COLO668 (cell line): Measurements from ENCODE around the gene SYNGAP1.
A peak's percentile ranks its signal among the peaks of the same experiment; 100 is the strongest.
"Not testable (repeated sequence)": the region's sequence is repeated elsewhere in the genome, so short reads cannot be mapped to it uniquely, and the experiment has no call there.

Experiments
- DNase-seq: peaks from one replicate; lab custom pipeline; 2025; ENCODE audit not compliant: unreplicated experiment; lab: John Stamatoyannopoulos, UW

SYNGAP1 gene

GRCh38 chr6:33419580-33420490 lies at the start of gene SYNGAP1:
Gene SYNGAP1, plus strand, starts transcription at chr6:33420065. Its CDS starts 200 bp downstream, at chr6:33420265.
- DNase-seq = no peak

- not testable (repeated sequence) for DNase-seq
These were observed 48.0 kb upstream of the SYNGAP1 start for GRCh38 chr6:33371901-33372300.

DNA sequence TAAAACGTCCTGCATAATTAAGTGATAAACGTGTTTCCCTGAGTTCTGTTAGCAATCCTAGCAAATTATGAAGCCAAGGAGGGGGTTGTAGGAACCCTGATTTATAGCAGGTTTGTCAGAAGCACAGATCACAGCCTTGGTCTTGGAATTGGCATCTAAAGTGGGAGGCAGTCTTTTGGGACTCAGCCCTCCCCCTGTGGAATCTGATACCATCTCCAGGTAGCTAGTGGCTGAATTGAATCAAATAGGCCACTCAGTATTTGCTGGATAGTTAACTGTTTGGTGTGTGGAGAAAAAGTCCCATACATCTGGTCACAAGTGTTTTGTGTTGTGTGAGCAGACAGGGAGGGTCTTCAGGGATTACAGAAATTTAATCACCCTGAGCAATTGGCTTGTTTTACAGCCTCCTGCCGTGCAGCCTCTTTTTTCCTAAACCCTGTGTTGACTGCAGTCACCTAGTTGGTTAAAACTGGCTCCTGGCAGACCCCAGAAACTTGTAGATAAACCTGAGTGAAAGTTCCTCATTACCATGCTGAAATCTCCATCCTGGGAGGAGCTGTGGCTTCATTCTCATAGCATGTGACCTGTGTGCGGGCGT lies 47.2 kb upstream of the SYNGAP1 start:
- no peak for DNase-seq

DNA sequence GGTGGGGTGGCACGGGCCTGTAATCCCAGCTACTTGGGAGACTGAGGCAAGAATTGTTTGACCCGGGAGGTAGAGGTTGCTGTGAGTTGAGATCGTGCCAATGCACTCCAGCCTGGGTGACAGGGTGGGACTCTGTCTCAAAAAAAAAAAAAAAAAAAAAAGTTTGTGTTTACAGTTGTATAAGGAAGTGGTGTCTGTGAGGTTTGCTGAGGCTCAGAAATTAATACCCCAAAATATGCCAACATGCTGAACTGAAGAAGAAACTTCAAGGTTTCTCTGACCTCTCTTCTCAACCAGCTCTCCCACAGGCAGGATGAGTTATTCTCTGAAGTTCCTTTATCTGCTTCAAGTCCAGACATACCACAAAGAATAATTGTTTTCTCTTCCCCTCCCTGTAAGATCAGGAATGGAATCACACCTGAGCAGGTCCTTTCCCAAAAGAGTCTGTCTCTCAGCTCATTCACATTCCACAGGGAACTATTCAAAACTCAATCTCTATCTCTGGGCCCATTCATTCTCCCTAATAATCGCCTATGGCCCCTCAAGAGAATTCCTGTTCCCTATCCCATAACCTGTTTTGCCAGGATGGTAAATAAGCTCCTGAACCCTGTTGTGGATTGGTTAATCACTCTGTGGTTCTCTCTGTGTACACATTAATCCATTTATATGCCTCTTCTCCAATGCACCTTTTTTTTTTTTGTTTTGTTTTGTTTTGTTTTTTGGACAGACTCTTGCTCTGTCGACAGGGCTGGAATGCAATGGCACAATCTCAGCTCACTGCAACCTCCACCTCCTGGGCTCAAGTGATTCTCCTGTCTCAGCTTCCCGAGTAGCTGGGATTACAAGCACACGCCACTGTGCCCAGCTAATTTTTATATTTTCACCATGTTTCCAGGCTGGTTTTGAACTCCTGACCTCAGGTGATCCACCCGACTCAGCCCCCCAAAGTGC lies 45.6 kb upstream of the SYNGAP1 start:
- DNase-seq = no peak

DNA sequence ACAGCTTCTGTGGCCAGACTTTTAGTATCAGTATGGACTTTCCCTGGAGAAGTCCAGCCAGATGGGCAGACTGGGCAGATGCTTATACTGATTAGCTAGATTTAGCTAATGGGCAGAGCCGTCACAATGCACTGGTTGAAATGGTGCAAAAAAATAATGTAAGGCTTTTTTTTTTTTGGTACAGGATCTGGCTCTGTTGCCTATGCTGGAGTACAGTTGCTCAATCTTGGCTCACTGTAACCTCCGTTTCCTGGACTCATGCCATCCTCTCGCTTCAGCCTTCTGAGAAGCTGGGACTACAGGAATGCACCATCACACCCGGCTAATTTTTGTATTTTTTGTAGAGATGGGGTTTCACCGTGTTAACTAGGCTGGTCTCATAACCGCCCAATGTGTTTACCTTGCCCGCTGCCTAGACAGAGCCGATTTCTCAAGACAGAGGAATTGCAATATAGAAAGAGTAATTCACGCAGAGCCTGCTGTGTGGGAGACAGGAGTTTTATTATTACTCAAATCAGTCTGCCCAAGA lies 44.7 kb upstream of the SYNGAP1 start:
- no peak for DNase-seq

DNA sequence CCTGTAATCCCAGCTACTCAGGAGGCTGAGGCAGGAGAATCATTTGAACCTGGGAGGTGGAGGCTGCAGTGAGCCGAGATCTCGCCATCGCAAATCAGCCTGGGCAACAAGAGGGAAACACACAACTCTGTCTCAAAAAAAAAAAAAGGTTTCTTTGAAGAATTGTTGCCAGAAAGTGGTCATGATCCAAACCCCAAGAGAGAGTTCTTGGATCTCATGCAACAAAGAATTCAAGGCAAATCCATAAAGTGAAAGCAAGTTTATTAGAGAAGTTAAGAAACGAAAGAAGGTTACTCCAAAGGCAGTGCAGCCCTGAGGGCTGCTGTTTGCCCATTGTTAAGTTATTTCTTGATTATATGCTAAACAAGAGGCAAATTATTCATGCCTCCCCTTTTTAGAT lies 42.7 kb upstream of the SYNGAP1 start:
- DNase-seq = no peak

GRCh38 chr6:33379184-33379583 lies 40.7 kb upstream of the SYNGAP1 start:
- not testable (repeated sequence) for DNase-seq

GRCh38 chr6:33380272-33380981 lies 39.4 kb upstream of the SYNGAP1 start:
- DNase-seq = no peak

DNA sequence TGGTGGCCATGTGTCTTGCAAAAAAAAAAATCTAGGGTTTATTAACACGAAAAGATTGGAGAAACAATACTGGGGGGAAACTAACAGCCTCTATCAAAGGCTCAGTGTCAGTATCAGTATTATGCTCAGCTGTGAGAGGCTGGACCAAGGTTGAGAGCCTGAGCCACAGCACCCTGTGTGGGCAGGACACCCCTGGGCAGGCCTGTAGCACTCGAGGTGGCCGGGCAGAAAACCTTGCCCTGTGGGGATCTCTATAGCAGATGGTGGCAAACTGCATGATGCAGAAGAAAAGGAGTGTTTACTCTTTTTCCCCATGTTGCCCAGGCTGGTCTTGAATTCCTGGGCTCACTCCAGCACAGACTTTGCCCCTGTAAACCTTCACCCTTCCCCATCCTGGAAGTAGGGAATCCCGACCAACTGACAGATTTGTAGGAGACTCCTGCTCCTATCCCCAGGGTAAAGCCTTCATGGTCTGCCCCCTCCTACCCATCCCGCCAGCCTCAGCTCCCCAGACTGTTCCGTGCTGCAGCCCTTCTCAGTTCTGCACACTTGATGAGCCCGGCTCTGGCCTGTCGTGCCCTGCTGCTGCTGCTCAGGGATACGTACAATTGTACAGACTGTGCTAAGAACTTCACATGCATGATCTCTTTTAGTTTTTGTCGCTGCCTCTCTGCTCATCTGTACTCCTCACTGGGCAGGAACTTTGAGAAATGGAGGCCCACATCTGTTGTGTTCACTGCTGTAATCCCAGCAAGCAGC lies 36.3 kb upstream of the SYNGAP1 start:
- DNase-seq = no peak

GRCh38 chr6:33384581-33385020 lies 35.3 kb upstream of the SYNGAP1 start:
- no peak for DNase-seq

- no peak for DNase-seq
These were observed 29.7 kb upstream of the SYNGAP1 start for GRCh38 chr6:33390173-33390572.

DNA sequence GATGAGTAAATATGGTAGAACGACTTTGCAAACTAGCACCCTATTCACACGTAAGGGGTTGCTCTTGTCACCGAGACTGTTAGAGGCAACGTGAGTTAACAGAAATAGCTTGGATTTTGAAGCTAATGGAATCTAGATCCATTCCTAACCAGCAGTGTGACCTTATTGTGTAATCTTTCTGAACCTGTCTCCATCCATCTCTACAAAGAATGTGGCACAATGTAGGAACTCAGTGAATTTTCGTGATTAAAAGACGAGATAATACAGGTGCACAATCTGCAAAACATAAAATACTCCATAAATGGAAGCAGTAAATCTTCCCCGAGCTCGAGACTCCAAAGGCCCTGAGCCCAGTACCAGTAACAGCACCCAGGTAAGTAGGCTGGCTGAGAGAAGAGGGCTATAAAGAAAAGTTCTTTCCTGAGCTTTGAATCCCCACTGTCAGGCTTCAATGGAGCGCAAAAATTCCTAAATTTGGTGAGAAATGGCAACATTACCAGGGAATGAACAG lies 29.0 kb upstream of the SYNGAP1 start:
- DNase-seq = no peak

DNA sequence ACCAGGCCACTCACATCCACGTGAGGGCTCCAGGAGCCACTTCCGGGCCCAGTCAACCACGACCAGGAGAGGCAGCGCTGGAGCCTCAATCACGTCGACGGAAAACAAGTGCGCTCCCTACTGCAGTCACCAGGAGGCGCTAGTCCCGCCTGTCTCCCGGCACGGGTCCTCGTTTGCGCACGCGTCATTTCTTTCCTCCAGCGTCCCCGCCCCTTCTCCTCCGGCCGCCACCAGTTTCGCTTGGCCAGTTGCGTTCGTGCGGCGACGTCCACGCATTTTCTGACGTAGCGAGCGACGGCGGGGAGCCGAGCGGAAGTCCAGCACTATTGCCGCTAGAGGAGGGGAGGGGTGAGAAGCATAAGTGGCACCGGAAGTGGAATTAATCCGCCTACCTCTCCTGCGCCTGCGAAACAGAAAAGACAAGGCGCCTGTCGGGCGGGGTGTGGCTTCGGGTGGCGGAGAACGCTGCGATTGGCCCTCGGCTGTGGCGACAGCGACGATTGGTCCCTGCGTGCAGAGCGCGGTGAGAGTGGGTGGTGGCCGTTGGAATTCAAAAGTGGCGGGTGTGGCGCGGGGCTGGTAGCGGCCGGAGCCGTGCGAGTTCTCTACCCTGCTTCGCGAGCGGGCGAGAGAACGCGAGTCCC lies 28.5 kb upstream of the SYNGAP1 start, which contains the start of gene KIFC1:
KIFC1 (plus strand) TSS at position 546 of the 644 bp plus-strand sequence. CDS start 163 bp downstream, outside the sequence.
- DNase-seq = peak; percentile 99

- DNase-seq = peak; percentile 4
These were observed 27.8 kb upstream of the SYNGAP1 start for GRCh38 chr6:33391922-33392594.

DNA sequence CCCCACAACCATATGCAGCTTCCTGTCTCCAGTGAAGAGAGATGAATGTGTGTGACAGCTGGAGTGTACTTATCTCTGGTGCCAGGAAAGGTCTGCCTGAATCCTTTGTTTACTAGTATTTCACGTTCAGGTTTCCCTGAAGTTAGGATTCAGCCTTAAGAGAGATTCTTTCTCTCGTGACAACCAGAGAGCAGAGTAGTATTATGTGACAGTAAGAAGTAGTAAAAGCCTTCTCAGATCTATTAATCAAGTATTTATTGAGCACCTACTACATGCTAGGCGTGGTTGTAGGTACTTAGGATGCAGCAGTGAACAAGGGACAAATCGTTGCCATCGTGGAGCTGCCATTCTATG lies 27.3 kb upstream of the SYNGAP1 start:
- no peak for DNase-seq

DNA sequence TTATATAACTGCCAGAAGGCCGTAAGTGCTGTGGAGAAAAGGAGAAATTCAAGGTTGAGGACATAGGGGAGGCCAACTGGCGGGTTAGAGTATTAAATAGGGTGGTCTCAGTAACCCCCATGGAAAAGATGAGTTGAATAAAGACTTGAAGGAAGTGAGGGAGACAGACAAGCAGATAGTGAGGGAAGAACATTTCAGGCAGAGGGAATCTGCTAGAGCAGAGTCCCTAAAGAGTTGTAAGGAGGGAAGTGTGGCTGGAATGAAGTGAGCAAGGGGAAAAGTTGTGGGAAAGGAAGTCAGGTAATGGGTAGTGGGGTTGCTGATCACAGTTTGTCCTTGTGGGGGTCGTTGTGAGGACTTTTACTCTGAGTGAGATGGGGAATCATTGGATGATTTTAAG lies 26.9 kb upstream of the SYNGAP1 start:
- DNase-seq = no peak

DNA sequence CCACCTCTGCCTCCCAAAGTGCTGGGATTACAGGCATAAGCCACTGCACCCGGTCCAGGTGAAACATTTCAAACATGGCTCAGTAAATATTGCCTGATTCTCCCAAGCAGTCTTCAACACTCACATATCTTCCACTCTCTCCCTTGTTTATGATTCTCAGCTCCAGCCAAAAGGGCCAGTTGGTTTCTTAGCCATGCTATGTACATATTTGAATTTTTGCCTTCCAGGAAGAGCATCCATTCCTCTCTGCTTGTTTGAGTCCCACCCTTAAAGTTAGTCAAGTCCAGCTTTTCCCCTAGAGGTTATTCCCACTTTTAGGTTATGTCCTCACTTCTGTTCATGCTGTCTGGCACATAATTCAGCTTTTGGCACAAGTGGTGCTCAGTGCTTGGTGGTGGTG lies 22.3 kb upstream of the SYNGAP1 start:
- no peak for DNase-seq

GRCh38 chr6:33398601-33399000 lies 21.3 kb upstream of the SYNGAP1 start:
- not testable (repeated sequence) for DNase-seq
